A172 (cell line): Measurements from ENCODE around the gene APBA1. TPM values are rescaled to one million over a fixed set of nuclear protein-coding genes. Genes with fewer than 3 reads are reported as not detected.

Experiments
- DNase-seq: peaks from one replicate; pipeline ENCODE4 v3.0.0-alpha.2; 2015; ENCODE audit warnings: low spot score
- total RNA-seq: library from RNA; depleted of rRNA; stranded (reverse); fragments of >200 nt; shearing (Covaris generic); gene quantifications from 2 replicates; pipeline ENCODE4 v1.2.3, GENCODE V29; 2014

APBA1 gene
- total RNA-seq, 1 experiment from 2014 or later: 0.21 TPM

DNA sequence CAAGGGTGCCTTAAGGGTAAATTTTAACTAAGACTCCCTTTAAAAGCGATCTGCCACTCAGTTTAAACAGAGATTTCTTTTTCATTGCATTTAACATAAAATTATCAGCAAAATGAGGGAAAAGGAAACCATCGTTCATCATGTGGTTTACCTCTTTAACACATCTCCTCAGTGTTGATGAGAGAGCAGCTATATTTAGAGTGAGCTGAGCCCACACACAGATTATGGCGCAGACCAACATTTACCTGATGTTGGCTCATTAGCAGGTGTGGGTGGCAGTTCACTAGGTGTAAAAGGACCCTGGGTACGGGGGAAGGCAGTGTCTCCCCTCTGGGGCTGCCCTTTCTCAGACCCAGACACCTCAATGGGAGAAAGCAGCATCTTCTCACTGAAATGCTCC, 197.3 kb downstream of the APBA1 start:
- DNase-seq: no peak

DNA sequence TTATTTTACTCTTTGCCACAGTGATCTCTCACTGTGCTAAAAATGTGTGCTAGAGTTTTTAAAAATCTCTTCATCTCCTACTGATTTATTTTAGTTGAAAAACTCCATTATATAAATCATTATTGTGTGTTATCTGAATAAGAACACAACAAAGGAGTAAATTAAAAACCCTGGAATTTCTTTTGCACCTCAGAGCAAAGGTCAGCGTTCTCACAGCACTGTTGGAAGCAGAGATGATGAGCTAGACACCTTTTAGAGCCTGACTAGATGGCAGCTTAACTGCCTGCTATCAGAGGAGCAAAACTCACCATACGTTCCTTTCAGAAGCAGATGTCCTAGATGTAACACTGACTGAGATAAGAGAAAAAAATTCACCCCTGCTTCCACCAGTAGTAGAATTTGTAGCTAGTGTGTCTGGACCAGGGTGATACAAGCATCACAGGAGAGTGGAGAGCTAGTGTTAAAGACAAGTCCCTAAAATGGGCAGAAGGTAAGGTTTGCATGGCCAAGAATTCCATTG, 200.0 kb downstream of the APBA1 start:
- no peak for DNase-seq

DNA sequence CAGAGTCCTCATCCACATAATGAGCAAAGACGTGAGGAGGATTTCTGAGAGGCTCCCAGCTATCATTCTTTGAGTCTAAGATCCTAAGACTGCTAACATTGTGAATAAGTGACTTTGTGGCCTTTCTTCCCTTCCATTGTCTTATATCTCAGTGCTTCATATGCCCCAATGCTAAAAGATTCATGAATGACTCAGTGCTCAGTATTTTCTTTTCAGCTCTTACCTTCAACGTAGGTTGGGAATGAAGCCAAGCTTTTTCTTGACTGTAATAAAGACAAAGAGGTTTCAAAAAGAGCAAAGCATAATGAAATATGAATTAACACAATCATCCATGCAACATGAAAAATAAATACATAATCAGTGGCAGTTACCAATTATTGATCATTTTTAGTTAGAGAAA, 200.7 kb downstream of the APBA1 start:
- DNase-seq: no peak

DNA sequence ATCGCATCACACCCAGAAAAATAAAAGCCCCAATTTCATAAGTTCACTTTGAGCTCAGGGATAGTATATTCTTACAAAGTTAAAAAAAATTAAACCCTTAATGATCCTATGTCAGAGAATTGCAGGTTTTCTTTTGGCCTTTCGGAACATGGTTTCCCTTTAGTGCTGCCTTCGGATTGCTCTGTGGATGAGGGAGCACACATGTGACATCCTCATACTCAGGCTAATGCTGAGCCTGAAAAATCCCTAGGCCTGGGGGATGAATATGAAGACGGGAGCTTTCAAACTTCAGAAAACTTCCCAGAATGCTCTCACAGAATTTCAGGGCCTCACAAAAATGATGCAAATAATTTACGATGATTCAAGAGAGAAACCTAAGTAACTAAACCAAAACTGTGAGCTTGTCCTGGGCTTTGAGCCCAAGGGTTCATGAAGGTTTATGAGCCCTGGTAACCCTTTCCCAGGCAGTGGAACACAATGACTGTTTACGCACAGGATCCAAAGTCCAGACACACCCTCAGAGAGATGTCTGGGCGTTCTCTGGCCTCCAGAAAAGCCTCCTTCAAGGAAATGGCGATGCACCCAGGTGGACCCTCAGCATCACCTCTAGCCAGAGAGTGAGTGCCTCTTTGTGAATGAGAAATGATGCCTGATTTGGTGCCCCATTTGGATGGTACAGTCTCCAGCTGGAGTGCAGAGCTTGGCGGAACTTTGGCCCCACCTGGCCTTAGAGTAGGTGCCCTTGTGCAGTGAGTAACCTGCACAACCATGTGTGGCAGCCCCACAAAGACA, 201.8 kb downstream of the APBA1 start:
- DNase-seq: no peak

DNA sequence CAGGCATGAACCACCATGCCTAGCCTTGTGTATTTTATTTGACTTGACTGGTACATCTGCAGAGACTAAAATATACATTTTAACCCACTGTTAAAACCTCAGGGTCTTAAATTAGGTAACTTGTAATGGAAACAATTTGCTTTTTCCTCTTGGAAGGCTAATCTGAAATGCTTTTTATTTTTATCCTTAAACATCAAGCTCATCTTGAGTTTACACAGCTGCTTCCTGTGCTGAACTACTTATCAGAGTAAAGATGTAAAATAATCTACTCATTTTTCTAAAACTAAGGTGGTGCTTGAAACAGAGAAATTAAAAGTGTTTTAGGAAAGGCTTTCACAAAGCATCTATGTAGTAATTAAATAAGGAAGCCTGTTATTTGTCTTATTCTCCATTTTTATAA, 203.0 kb downstream of the APBA1 start:
- DNase-seq: no peak

DNA sequence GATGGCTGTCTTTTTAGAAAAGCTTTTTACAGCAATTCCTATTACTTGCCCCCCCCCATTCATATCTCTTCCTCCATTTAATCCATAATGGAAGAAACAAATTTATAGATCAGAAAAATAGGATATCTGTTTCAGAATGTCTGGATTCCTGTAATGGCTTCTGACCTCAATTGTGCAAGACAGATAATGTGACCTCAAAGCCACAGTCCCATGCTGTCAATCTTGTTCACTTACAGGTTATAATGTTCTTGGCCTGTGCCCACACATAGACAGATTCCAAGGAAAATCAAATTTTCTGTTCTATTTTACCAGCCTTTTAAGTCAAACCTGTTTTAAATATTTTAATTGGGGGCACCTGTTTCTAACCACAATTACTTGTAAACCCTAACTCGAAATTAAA, 203.8 kb downstream of the APBA1 start:
- DNase-seq: no peak

DNA sequence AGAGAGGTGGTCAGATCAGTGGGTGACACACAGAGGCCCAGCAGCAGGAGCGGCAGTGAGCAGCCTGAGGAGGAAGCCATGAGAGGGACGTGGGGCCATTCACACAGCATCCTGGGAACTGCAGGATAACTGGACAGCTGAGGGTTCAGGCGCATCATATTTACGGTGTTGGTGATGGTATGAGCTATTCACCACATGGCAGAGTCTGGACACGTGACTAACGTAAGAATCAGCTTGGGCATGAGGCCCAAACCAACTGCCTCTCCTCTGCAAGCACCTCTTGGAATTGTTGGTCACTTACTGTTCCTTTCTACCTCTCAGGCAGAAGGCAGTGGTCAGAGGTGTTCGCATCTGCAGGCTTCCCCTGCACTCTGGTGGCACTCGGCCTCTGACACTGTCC, 206.0 kb downstream of the APBA1 start:
- peak; percentile 33 for DNase-seq

DNA sequence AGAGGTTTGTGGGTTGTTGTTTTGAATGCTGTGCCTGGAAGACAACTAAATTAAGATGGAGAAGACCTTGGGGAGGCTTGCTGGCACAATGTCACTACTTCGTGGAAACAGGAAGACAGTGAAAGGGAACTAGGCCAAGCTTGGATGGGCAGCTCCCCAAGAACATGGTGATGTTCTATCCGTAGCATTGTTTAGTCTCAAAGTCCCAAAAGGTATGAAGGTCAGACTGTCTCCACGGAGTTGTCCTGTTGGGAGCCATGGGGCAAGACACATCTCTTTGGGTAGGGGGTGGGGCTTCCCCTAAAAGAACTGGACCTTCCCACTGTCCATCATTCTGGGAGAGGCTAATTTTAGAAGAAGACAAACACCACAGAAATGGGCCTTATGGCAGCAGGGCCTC, 206.7 kb downstream of the APBA1 start:
- DNase-seq: no peak

DNA sequence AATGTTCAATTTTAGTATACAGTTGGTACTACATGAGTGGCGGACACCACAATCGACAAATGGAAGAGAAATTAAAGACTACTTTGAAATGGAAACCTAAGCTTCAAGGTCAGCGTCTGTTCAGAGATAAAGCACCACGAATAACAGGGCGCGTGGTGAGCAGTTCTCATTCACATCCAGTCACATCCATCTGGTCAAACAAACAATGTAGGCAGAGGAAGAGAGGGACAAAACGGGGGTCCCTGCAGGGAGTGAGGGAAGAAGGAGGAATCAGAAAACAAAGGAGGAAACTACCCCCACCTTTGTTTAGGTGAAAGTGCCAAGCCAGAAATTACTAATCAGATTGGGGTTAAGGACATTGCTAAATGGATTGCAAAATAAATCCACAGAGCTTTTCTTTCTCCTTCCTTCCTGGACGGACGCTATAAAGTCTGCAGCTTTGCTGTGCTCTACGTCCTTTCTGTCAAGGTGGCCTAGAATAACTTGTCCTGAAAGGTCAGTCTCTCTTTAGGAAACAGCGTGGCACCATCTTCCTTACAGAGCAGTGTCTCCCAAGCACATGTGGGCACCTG, 208.6 kb downstream of the APBA1 start:
- DNase-seq: no peak

DNA sequence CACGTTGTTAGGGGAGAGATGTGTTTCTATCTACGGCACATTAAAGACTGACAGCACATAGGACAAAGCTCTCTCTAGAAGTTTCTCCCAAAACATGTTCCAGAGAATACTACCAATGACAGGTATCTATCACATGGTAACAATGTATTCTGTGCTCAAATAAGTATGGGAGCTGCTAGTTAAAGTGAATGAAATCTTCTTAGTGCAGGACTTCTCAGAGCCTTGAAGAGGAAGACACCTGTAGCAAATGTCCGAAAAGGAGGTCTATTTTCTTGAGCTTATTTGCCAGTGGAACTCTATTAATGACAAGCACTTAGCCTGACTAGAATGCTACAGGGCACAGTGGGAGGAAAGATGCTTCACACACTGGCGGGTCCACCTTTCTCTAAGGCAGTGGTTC, 209.8 kb downstream of the APBA1 start:
- no peak for DNase-seq

DNA sequence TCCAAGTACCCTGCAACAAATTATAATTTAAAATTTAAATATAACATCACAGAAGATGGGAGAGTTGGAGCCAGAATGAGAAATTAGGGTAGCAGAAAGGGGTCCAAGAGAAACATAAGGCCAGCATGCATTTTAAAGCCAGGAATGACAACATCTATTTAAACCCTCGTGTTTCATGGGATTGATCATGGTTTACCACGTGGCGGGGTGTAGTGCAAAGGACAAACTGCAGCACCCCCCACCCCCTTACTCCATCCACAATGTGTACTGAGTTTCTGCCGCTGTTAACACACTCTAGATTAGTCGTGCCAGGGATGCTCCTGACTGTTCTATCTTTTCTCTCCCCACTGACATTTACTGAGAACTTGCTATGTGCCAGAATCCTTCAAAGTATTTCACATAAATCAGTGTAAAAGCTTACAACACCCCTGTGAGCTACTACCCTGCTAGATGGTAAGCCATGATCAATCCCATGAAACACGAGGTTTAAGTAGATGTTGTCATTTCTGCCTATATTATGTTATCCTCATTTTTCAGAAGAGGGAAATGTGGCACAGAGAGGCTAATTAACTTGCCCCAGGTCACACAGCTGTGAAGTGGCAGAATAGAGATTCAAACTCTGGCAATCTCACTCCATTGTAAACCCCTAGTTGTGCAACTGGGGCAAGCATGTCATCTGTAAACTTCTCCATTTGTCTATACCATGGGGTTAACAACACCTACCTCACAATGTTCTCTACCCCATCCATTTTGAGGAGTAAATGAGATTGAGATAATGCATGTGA, 210.9 kb downstream of the APBA1 start:
- no peak for DNase-seq

DNA sequence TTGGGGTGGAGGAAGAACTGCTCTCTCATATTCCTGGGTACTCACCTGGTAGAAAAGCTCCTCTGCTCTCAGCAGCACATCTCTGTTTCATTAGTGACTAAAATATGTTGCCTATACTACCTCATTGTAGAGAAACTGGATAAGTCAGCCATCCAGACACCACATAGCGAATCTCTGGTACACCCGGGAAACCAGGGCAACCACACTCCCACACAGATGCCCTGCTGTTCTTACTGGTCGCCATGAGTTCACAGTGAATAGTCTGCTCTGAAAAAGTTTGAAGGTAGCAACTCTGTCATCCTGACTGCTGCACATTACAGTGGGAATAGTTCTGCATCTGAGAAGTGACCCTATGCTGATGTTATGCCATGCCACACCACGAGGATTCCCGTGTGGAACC, 212.2 kb downstream of the APBA1 start:
- DNase-seq: no peak

DNA sequence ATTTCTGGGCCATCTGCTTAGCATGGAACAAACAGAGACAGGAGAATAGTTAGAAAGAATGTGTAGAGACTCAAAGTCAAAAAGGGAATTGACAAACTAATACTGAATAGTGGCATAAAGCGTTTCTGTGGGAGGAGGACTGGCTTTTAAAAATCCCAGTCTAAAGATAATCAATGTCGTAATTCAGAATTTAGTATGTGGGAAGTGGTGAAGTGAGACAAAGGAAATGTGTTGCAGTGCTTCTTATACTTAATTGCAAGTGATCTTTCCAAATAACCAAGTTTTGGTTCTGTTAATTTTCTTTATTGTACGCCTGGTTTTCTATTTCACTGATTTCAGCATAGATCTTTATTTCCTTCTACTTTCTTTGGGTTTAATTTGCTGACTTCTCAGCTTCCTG, 214.0 kb downstream of the APBA1 start:
- DNase-seq: no peak

DNA sequence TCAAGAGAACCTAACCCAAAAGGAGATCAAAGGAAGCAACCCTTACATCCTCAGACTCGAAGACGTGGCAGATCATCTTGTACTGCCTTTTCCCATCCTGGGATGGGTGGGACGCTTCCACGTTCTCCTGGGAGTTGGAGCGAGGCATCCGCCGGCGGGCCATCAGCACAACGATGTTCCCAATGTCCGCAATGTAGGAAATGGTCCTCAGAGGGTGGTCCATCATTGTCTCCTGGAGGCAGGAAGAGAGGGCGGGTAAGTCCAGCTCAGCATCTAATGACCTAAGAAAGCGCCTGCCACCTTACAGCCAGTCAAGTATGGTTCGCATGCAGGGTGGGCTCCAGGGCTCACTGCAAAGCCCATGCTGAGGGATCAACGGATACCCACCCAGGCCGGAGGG, 216.0 kb downstream of the APBA1 start:
- DNase-seq: no peak

DNA sequence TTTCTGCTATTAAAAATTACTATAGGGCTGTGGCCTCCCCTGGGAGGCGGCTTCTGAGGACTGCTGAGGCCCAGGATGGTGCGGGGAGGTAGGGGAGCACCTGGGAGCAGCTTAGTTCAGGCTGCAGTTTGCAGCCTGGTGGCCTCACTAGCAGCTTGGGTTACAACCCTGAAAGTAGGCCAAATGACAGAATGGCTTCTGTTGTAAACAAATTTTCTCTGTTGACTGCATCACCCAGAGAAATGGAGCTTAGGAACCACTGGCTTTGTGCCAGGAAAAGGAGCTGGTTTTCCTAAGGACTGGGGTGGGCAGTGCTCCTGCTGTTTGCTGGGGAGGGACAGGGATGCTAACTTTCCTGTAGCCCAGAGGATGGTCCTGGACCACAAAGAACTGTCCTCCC, 216.9 kb downstream of the APBA1 start:
- DNase-seq: no peak

DNA sequence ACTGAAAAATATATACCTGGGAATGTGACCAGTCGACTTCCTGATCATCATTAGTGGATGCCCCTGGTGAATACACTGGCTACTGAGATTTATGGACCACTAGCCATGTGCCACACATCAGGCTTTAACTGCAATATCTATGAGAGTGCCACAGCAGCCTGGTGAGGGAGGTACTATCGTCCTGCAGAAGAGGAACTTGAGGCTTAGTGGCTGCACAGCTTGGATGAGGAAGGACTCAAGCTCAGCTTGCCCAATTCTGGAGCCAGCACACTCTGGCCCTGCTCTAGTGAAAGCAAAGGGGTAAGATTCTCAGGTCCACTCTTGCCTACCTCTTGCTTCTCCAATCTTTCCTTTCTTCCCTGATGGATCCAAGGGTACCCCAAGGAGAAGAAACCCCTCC, 217.8 kb downstream of the APBA1 start:
- no peak for DNase-seq

DNA sequence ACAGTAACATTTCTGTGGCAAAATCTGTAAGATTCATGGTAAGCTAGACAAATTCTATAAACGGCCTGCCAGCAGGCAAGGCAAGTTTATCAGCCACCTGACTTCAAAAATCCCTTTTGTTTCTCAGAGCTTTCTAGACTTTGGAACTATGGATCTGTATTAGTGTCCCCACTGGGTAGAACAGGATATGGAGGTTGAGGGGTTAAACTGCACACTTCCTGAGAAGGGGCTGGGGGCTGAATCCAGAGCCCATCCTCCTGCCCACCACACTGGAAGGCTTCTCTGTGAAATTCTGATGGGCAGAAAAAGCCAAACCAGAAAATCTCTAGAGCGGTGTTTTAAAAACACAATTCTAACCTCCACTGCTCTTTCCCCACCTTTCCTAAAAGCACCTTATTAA, 218.4 kb downstream of the APBA1 start:
- no peak for DNase-seq

DNA sequence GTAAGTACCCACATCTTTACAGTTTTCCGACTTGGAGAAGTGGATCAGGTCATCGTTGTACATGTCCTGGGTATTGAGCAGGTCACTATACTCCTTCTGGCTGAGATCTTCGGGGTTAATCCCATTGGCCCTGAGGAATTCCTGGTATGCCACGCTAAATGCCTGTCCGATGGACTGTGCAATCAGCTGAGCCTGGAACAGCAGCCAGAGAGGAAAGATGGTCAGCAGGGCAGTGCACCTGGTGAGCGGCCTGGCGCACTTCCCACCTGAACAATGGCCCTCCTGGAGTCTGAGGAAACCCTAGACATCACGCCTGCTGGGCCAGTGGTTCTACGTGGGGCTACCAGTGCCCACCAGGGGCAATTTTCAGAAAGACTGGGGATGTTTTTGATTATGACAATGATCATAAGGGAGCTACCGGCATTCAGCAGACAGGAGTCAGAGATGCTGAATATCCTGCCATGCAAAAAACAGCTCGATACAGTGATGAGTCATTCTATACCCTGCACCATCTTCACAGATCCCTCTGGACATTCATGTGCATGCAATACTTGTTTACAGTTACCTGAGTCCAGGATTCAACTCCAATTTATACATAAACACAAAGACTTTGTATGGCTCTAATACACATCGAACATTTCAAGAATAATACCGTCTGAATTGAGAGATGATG, 219.9 kb downstream of the APBA1 start:
- DNase-seq: peak; percentile 76

DNA sequence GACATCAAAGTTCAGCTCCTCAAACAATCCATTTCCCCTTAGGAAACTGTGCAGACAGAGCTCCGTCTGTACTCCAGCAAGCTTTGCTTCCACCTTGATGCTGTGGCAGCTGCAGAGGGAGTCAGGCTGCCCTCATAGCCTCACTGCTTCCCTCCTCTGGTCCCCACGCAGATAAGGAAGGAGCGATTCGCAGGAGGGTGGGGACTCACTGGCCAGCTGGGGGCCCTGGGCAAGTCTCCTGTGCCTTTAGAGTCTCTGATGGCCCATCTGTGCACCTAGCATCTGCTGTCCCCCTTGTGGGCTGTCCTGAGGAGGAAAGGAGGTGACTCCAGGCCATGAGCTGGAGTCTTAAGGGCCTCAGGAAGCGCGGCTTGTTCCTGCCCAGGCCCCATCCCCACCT, 225.7 kb downstream of the APBA1 start:
- no peak for DNase-seq

DNA sequence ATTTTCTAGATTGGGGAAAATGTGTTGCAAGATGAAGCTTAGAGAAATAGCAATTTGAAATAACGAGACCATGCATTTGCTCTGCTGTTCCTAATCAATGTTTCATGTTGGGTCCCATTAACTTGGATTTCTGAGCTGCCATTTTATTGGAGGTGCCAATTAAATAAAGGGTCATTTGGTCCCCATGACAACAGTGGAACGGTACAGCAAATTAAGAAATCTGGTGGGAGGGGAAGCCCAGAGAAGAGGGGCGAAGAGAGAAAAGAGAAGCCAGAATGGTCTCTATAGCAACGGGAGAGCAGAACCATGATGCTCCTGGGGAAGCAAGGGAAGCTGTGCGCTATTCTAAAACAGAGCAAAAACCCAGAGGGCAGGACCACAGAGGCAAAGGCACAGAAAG, 226.9 kb downstream of the APBA1 start:
- no peak for DNase-seq

DNA sequence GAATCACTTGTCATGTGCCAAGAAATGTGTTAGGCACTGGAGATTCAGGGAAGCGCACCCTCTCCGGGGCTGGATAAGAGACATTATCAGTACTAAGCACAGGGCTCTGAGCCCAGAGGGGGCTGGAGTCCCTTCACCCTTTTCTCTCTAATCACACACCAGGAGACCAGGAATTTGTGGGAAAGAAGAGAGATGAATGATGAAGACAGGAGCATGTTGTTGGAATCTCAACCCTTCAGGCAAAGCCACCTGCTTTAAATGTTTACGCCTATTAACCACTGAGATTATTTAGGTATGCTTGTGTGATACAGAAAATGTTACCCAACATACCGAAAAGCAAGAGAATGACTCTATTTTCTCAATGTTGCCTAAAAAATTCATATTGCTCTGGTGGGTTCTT, 227.4 kb downstream of the APBA1 start:
- DNase-seq: peak; percentile 61

DNA sequence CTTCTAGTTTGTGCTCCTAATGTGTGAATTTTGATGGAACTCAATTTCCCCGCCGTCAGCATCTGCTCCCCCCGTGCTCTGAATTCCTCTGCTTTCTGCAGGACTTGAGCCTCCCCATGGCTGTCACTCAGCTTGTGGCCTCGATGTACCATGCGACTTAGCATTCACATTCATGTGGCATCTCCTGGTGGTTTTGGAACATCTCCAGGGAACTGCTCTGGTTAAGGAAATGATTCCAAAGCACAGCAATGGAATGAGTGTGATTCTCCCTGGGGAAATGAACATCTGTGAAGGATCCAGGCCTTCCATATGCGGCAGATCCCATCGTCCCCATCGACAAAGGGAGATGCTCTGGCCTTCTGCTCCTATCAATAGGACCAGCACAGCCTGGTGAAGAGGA, 228.2 kb downstream of the APBA1 start:
- peak; percentile 74 for DNase-seq
